ENCODE results near the gene GALNT1.

Gene GALNT1

GRCh38 chr18:35717182-35717581, 135.6 kb downstream of the GALNT1 start:
- no peak for DNase-seq (ENCODE audit: low spot score)

- DNase-seq (ENCODE audit: low spot score): no peak
Observed at GRCh38 chr18:35721431-35722081, 140.0 kb downstream of the GALNT1 start.

DNA sequence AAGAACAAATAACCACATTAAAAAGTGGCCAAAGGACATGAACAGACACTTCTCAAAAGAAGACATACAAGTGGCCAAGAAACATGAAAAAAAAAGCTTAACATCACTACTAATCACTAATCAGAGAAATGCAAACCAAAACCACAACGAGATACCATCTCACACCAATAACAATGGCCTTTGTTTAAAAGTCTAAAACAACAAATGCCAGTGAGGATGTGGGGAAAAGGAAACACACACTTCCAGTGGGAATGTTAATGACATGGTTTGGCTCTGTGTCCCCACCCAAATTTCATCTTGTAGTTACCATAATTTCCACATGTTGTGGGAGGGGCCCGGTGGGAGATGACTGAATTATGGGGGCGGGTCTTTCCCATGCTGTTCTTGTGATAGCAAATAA, 147.1 kb downstream of the GALNT1 start:
- no peak for DNase-seq (ENCODE audit: low spot score)

DNA sequence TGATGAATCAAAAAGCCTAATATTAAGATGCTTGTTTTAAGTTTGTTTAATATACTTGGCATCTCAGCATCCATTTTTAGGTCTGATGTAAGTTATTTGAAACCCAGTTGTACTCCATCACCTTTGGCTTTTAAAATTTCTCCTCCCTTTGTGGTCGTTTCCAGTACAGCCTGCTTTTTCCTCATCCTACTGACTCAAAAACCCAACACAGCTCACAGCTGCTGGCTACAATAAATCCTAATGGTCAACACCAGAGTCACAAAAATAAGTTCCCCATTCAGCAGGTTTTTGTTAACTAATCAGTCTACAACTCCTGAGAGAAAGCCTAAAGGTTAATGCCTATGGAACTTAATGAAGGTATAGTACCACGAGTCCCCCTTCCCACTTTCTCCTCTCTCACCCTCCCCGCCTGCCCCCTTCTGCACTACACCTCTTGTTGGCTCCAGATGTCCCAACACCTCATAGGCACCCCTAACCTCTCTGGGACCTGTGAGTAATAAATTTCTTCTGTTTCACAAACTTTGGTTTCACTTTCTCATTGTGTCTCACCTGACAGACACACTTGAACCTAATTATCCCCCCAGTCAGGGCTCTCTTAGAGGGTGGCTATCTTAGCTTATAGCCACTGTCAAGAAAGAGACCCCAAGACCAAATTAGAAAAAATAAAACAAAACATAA, 148.6 kb downstream of the GALNT1 start:
- no peak for DNase-seq (ENCODE audit: low spot score)

- DNase-seq (ENCODE audit: low spot score): no peak
Observed at GRCh38 chr18:35730691-35731370, 149.3 kb downstream of the GALNT1 start.

GRCh38 chr18:35731701-35732100, 150.2 kb downstream of the GALNT1 start:
- DNase-seq (ENCODE audit: low spot score): no peak

- DNase-seq (ENCODE audit: low spot score): no peak
Observed at GRCh38 chr18:35732162-35732561, 150.6 kb downstream of the GALNT1 start.

DNA sequence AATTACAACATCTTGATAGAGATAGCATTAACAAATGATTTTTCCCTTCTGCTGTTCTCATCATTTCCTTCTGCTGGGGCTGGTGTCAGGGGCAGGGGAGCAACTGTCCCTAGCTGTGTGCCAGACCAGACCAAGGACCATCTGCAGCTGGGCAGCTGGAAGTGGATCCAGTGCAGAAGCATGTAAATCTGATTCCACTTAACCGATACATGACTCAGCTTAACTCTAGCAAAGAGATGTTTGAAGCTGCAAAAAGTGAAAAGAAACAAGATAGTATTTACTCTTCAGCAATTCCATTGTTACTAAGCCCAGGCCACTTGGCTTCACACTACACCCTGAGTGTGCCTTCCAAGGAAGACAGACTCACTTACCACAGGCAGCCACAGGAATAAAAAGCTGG, 151.1 kb downstream of the GALNT1 start:
- DNase-seq (ENCODE audit: low spot score): no peak

DNA sequence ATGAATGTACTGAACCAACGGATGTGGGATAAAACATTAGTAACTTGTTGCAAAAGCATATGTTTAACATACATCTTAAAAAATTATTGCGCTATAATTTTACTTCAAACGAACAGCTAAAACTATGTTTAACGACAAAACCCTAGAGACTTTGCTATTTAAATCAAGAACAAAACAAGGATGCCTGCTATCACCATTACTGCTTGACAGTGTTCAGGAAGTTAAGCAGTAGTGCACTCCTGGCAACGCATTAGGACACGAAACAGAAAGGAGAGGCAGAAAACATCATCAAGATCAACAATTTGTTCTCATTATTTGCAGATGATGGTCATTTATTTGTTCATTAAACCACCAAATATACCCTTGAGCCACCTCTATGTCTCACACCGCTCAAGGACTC, 151.9 kb downstream of the GALNT1 start:
- no peak for DNase-seq (ENCODE audit: low spot score)

GRCh38 chr18:35736696-35737095, 155.2 kb downstream of the GALNT1 start:
- DNase-seq (ENCODE audit: low spot score): no peak

GRCh38 chr18:35739778-35740177, 158.2 kb downstream of the GALNT1 start:
- DNase-seq (ENCODE audit: low spot score): no peak

DNA sequence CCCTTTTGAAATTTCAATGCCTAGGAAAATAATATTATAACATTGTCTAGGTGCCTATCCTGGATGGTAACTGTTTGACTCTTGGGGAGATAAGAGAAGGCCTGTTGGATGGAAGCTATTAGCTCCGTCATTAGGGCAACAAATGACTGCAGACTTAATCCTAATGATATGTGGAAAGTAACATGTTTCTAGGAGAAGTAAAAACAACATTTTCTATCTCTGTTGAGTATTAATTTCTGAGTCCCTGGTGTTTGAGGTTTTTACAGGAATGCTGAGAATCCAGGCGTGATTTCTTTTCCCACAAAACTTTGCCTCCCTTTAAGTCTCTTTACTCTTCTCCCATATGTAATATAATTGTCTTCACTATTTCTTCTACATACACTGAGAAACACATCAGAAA, 159.1 kb downstream of the GALNT1 start:
- DNase-seq (ENCODE audit: low spot score): no peak

- DNase-seq (ENCODE audit: low spot score): no peak
Observed at GRCh38 chr18:35743916-35744315, 162.4 kb downstream of the GALNT1 start.

GRCh38 chr18:35745814-35746213, 164.3 kb downstream of the GALNT1 start:
- no peak for DNase-seq (ENCODE audit: low spot score)

DNA sequence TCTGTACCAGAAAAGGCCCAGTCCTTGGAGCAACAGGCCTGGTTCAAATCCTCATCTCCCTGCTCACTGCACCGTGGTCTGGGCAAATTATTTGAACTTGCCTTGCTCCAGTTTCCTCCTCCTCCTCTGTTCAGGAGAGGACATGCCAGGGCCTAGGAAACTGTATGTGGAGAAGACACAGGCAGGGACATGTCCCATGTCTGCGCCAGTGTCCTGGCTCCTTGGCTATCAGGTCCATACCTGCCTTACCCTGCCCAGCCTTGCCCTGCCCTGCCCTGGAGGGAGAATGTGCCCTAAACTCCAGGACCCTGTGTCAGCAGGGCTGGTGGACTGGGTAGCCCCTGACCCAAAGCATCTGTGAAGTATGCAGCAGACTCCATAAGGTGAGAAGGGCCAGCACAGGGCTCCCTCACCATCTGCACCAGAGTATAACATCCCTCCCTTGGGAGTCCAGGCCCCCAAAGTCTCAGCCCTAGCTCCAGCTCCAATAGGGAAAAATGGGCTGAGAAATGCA, 165.3 kb downstream of the GALNT1 start:
- no peak for DNase-seq (ENCODE audit: low spot score)

- no peak for DNase-seq (ENCODE audit: low spot score)
Observed at GRCh38 chr18:35747894-35748472, 166.4 kb downstream of the GALNT1 start.

GRCh38 chr18:35749701-35750100, 168.2 kb downstream of the GALNT1 start:
- no peak for DNase-seq (ENCODE audit: low spot score)

DNA sequence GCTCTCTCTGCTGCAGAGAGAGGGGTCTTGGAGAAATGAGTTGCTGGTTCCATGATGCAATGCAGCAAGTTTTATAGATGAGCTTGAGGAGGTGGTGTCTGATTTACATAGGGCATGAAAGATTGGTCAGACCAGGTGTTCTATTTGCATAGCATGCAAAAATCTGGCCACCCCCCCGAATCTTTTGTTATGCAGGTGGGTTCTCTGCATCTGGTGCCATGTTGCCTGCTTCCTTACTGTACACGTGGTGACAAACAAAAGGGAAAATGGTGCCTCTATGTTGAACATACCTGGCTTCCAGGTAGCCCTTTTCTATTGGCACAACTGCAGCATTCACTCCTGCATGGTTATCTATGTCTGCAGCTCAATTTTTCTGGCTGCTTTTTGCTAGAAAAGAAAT, 169.4 kb downstream of the GALNT1 start:
- DNase-seq (ENCODE audit: low spot score): no peak

DNA sequence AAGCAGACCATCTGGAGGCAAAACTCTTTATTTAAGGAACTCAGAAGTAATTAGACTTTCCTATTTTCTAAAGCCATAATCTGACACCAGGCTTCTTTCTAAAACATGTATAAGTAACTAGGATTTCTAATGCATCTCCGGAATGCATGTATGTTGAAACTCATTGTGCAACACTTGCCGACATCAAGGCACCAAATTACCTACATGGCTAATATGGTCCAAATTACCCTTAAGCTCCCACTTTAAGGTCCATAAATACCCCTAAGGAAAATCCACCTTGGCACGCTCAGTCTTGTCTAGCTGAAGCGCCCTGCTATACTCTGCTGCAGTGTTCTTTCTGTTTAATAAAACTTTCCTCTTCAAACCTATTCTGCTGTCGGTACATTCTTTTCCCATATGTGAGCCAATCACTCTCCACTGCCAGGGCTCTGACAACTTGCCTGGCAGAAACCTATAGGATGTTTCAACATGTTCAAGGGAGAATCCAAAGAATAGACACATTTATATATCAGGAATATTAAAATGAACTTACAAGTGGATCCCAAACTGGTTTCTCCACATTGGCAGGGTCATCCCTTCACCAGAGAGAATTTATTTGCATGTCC, 171.9 kb downstream of the GALNT1 start:
- DNase-seq (ENCODE audit: low spot score): no peak

DNA sequence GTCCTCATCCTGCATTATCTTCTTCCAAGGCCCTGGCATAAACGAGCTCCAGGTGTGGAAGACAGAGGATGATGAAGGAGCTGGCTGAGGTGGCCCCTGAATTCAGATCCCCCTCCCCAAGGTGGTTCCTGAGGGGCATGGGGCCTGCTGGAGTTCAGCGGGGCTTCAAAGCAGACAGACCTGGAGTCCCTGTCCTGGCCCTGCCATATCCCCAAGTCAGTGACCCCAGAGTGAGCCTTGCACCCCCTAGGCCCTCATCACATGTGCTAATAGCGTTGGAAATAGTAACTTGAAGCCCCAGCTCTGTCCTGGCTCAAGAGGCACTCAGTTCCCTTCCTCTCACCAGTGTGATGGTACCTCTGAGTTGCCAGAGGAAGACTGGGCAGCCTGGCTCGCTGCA, 172.9 kb downstream of the GALNT1 start:
- DNase-seq (ENCODE audit: low spot score): no peak

GRCh38 chr18:35755369-35755768, 173.8 kb downstream of the GALNT1 start:
- no peak for DNase-seq (ENCODE audit: low spot score)

GRCh38 chr18:35756506-35757117, 175.1 kb downstream of the GALNT1 start:
- DNase-seq (ENCODE audit: low spot score): peak; percentile 76
